IPS DF 4.7 (cell line): ENCODE data around the gene CYB5R3.

Source experiments
- DNase-seq: peaks from one replicate; pipeline ENCODE4 v3.0.0-alpha.2; 2013; ENCODE audit warnings: low spot score; ENCODE audit errors: extremely low read depth

CYB5R3 gene

GRCh38 chr22:42645938-42646568 is 3.1 kb downstream of the CYB5R3 start:
- no peak for DNase-seq

DNA sequence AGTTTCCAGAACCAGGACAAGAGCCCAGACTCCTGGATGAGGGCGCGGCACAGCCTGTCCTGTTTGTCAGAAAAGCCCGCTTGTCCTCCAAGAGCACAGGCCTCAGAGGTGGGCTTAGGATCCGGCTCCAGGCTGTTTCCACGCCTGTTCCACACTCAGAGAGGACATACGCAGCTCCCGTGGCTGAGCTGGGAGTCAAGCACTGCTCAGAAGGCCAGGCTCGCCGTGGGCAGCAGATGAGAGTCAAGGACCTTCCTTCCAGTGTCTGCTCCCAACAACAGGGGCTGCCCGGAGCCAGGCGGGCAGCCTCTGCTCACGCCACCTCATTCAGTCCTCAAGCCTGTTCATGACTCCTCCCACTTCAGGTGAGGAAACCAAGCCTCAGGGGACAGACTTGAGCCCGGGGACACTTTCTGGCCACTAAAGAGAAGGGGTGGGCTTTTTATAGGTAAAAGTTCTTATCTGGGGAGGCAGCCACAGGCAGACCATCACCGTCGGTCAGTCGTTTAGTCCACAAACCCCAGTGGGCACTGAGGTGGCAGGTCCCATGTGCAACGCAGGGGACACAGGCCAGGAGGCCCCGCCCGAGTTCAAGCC is 3.8 kb downstream of the CYB5R3 start:
- no peak for DNase-seq

GRCh38 chr22:42644422-42645340 is 4.5 kb downstream of the CYB5R3 start:
- no peak for DNase-seq

- no peak for DNase-seq
Measured at GRCh38 chr22:42643634-42644421, 5.4 kb downstream of the CYB5R3 start.

- DNase-seq = no peak
Measured at GRCh38 chr22:42642806-42643633, 6.2 kb downstream of the CYB5R3 start.

GRCh38 chr22:42641801-42642413 is 7.3 kb downstream of the CYB5R3 start:
- DNase-seq = no peak

GRCh38 chr22:42639541-42640241 is 9.5 kb downstream of the CYB5R3 start:
- DNase-seq = no peak

GRCh38 chr22:42637555-42637954 is 11.6 kb downstream of the CYB5R3 start:
- DNase-seq = no peak

GRCh38 chr22:42636506-42636905 is 12.7 kb downstream of the CYB5R3 start:
- no peak for DNase-seq

DNA sequence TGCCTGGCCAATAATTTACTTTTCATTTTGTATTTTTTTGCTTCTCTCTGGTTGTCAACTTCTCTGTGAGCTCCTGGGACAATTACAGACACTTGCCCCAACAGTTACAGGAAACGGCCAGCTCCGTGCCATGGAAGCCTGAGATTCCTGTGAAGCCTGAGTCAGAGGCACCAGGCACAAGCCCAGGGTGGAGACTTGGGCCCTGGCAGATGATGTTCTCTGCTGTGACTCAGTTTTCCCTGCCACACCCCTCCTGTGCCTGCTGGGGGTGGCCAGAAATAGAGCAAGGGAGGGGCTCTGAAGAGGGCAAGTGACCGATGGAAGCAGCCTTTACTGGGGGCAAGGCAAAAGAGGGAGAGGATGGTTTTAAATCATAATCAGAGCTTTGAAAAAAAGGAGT is 13.7 kb downstream of the CYB5R3 start:
- no peak for DNase-seq

DNA sequence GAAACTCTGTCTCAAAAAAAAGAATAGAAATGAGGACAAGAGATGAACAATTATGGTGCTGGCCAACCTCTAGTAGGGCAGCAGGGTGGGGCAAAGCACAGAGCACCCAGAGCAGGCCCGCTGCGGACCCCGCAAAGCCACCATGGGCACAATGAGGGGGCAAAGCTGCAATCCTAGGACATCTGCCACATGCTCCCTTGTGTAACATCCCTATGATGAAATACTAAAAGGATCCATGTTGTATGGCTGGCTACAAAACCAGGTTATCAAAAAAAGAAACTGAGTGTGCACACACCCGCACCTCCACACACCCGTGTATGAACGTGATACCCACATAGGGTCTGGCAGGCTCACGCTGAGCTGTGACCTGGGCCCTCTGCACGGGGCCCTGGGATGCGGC is 16.2 kb downstream of the CYB5R3 start:
- no peak for DNase-seq

DNA sequence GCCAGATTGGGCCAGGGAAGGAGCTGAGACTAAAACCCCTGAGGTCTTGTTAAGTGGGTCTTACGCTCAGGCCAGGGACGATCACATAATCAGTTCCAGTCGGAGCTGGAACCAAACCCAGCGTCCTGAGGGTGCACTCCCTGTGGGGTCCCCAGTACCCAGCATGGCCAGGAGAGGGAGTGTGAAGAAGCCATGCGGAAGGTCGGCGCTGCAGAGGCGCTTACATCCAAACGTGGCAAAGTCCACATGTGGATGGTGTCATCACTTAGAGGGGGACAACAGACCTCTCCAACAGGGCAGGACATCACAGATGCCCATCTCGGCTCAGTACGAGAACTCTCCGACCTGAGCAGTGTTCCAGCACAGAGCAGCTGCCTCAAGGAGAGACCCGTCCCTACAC is 17.1 kb downstream of the CYB5R3 start:
- no peak for DNase-seq

- DNase-seq = no peak
Measured at GRCh38 chr22:42630901-42631602, 18.1 kb downstream of the CYB5R3 start.

GRCh38 chr22:42630211-42630610 is 19.0 kb downstream of the CYB5R3 start:
- DNase-seq = no peak

GRCh38 chr22:42627981-42628380 is 21.2 kb downstream of the CYB5R3 start:
- no peak for DNase-seq

- DNase-seq = no peak
Measured at GRCh38 chr22:42626951-42627625, 22.1 kb downstream of the CYB5R3 start.

DNA sequence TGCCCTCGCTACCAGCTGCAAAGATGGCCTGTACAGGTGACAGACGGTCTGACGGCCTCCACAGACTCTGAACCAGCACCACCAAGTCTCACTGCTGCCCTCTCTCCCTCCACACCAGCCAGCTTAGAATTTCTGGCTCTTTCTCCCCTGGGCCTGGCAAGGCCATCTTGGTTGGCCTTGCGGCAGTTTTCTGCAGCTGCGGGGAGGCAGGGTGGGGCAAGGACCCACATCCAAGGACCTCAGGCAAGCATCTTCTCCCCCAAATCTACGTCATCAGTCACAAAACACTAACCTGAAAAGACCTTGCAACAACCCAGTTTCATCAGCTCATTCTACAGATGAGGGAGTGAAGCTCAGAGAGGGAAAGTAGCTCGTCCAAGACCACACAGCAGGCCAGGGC is 22.8 kb downstream of the CYB5R3 start:
- no peak for DNase-seq

DNA sequence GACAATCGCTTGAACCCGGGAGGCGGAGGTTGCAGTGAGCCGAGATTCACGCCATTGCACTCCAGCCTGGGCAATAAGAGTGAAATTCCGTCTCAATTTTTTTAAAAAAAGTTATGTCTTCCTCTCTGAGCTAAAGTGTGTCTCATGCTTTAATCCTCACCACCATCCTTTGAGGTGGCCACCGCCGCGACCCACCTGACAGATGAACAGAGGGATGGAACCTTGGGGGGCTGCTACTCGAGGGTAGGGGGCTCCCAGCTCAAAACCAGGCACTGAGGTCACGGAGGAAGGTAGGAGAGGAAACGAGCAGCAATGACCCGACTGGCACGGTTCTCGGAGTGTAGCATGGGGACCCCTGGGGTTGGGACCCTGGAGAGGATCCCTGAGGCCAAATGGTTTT is 23.8 kb downstream of the CYB5R3 start:
- DNase-seq = no peak
